Caco-2 (cell line): Measurements from ENCODE around the gene CPEB2. TPM values are rescaled to one million over a fixed set of nuclear protein-coding genes. Genes with fewer than 3 reads are reported as not detected.

ENCODE experiments used
- BruUV-seq: library from RNA; stranded (reverse); fragments of 400-500 nt; replicated peaks from 2 replicates; lab custom pipeline; 2021; lab: Mats Ljungman, UMichigan
- CTCF ChIA-PET: fragments of 300-600 bp; sonication (Branson Sonifier 250); formaldehyde crosslinking; loops from one replicate; lab custom pipeline; 2022; ENCODE audit warnings: antibody characterized with exemption; lab: Charles Lee
- POLR2A ChIA-PET: fragments of 300-600 bp; sonication (Branson Sonifier 250); formaldehyde crosslinking; loops from one replicate; lab custom pipeline; 2022; ENCODE audit warnings: antibody characterized with exemption; lab: Charles Lee
- DNase-seq, 2 experiments: peaks; one replicate each; pipeline versions ENCODE4 v3.0.0 to v3.0.0-alpha.2; 2020 to 2022
- H3K27me3 ChIP-seq: replicated peaks from 2 replicates; pipeline ENCODE4 v1.6.0; 2011; ENCODE audit warnings: low read length; ENCODE audit not compliant: control insufficient read depth, insufficient read depth
- H3K36me3 ChIP-seq: 2 replicates; pipeline ENCODE4 v1.5.1; 2011; ENCODE audit warnings: low read length; ENCODE audit not compliant: control insufficient read depth, insufficient read depth
- H3K4me1 ChIP-seq: fragments of 250-450 bp; sonication (Bioruptor Pico); 2 replicates; pipeline ENCODE4 v1.5.1; 2020; ENCODE audit warnings: mild to moderate bottlenecking
- H3K4me3 ChIP-seq: 2 replicates; pipeline ENCODE4 v1.5.1; 2011; ENCODE audit warnings: low read depth, mild to moderate bottlenecking, control low read depth, low read length
- H3K9me3 ChIP-seq: fragments of 250-450 bp; sonication (Bioruptor Pico); 2 replicates; pipeline ENCODE4 v1.5.1; 2020; ENCODE audit warnings: mild to moderate bottlenecking, moderate library complexity
- H3K27ac Mint-ChIP-seq: one replicate; pipeline ENCODE4 v1.8.0; 2022; ENCODE audit warnings: mixed read lengths; ENCODE audit not compliant: unreplicated experiment
- H3K27me3 Mint-ChIP-seq: one replicate; pipeline ENCODE4 v1.8.0; 2022; ENCODE audit warnings: mixed read lengths; ENCODE audit not compliant: insufficient read depth, unreplicated experiment
- H3K36me3 Mint-ChIP-seq: one replicate; pipeline ENCODE4 v1.8.0; 2022; ENCODE audit warnings: mild to moderate bottlenecking, mixed read lengths; ENCODE audit not compliant: insufficient read depth, unreplicated experiment
- H3K4me1 Mint-ChIP-seq: one replicate; pipeline ENCODE4 v1.8.0; 2022; ENCODE audit warnings: low read depth, mixed read lengths; ENCODE audit not compliant: unreplicated experiment
- H3K4me3 Mint-ChIP-seq: one replicate; pipeline ENCODE4 v1.8.0; 2022; ENCODE audit warnings: mild to moderate bottlenecking, moderate library complexity, mixed read lengths; ENCODE audit not compliant: unreplicated experiment
- H3K9me3 Mint-ChIP-seq: one replicate; pipeline ENCODE4 v1.8.0; 2022; ENCODE audit warnings: mixed read lengths; ENCODE audit not compliant: unreplicated experiment
- intact Hi-C: fragments of 100-400 bp; cut with micrococcal nuclease; formaldehyde crosslinking; loops from one replicate; pipeline ENCODE4 v1.10.0; 2022; ENCODE audit not compliant: unreplicated experiment
- total RNA-seq: library from RNA; stranded (reverse); gene quantifications from 2 replicates; pipeline ENCODE4 v1.2.3, GENCODE V29; 2022
- TF ChIP-seq, protein P1 (sequence below), 2 experiments: fragments of 200-600 bp in 1 of 2; IDR thresholded peaks; 1 replicate in 1 of 2; 2 replicates in 1 of 2; pipeline versions ENCODE4 v1.5.1 to v1.8.0; 2011 to 2022; ENCODE audit warnings: antibody characterized with exemption in 1 of 2, control low read depth in 1 of 2, inconsistent platforms in 1 of 2, low read depth in 1 of 2, low read length in 1 of 2, mild to moderate bottlenecking in 1 of 2, moderate library complexity in 1 of 2; ENCODE audit not compliant: insufficient read depth in 1 of 2, severe bottlenecking in 1 of 2, unreplicated experiment in 1 of 2

The CPEB2 gene
- total RNA-seq, 1 experiment from 2014 or later, result 0.18 TPM

DNA sequence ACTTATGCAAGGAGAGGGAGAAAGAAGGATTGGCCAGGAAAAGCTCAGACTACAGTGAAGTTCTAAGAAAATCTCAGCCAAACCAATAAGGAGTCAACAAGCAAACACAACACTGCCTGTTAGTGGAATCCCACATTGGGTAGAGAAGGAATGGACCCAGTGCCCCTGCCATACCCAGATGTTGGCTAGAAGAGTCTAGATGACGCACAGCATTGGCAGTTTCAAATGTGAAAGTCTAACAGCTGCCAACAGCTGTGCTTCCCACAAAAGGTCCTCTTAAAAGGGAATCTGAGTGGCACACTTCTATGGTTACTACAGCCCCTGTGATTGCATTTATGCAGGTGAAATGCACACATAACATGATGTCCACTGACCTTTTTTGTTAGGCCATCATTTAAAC lies 37.2 kb upstream of the CPEB2 start:
- no peak overlapping the region for H3K4me3 Mint-ChIP-seq
- TF ChIP-seq, protein P1, sequence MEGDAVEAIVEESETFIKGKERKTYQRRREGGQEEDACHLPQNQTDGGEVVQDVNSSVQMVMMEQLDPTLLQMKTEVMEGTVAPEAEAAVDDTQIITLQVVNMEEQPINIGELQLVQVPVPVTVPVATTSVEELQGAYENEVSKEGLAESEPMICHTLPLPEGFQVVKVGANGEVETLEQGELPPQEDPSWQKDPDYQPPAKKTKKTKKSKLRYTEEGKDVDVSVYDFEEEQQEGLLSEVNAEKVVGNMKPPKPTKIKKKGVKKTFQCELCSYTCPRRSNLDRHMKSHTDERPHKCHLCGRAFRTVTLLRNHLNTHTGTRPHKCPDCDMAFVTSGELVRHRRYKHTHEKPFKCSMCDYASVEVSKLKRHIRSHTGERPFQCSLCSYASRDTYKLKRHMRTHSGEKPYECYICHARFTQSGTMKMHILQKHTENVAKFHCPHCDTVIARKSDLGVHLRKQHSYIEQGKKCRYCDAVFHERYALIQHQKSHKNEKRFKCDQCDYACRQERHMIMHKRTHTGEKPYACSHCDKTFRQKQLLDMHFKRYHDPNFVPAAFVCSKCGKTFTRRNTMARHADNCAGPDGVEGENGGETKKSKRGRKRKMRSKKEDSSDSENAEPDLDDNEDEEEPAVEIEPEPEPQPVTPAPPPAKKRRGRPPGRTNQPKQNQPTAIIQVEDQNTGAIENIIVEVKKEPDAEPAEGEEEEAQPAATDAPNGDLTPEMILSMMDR (IDR thresholded peaks at IDR 0.05; ENCODE audit: insufficient read depth in 1 of 2, low read depth in 1 of 2, low read length in 1 of 2, severe bottlenecking in 1 of 2, unreplicated experiment in 1 of 2), result no peak
- no peaks in the 10 kb centered on the region for H3K27me3 Mint-ChIP-seq
- DNase-seq, result no peak
- Histone ChIP-seq H3K36me3 (no peaks in the 10 kb centered on the region), H3K27me3 (no peaks in the 10 kb centered on the region), H3K4me1 (no peaks in the 10 kb centered on the region), H3K4me3 (no peak overlapping the region), H3K9me3 (no peaks in the 10 kb centered on the region)
- no peaks in the 10 kb centered on the region for H3K9me3 Mint-ChIP-seq
- CTCF ChIA-PET, result no interaction called here
- POLR2A ChIA-PET, result no interaction called here
- H3K4me1 Mint-ChIP-seq, result no peaks in the 10 kb centered on the region
- intact Hi-C loops, result no loop called here
- no peak overlapping the region for H3K27ac Mint-ChIP-seq
- no TSS peak for BruUV-seq
- no peaks in the 10 kb centered on the region for H3K36me3 Mint-ChIP-seq

DNA sequence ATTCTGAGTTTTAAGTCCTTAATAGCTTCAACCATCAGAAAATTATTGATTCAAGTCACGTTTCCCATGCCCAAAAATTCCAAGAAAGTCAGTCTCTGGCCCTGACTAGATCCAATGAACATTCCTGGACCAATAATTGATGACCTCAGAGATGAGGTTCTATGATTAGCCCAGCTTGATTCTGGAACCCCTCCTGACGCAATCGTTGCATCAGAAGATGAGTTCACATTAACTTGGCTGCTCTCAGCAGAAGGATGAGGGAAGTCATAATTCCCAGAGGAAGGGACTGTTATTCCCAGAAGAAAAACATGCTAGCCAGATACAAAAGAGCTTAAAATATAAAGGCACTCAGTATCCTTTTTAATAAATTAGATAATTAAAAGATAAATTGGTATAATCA lies 34.3 kb upstream of the CPEB2 start:
- Mint-ChIP-seq H3K27ac (no peak overlapping the region), H3K27me3 (no peaks in the 10 kb centered on the region), H3K36me3 (no peaks in the 10 kb centered on the region), H3K4me1 (no peaks in the 10 kb centered on the region), H3K9me3 (no peaks in the 10 kb centered on the region), H3K4me3 (no peak overlapping the region)
- intact Hi-C loops, result no loop called here
- Histone ChIP-seq H3K9me3 (no peaks in the 10 kb centered on the region), H3K27me3 (no peaks in the 10 kb centered on the region), H3K4me3 (no peak overlapping the region), H3K4me1 (no peaks in the 10 kb centered on the region), H3K36me3 (no peaks in the 10 kb centered on the region)
- BruUV-seq, result no TSS peak
- CTCF ChIA-PET, result no interaction called here
- TF ChIP-seq, protein P1 (IDR thresholded peaks at IDR 0.05; ENCODE audit: insufficient read depth in 1 of 2, low read depth in 1 of 2, low read length in 1 of 2, severe bottlenecking in 1 of 2, unreplicated experiment in 1 of 2), result no peak
- no peak for DNase-seq
- POLR2A ChIA-PET, result no interaction called here

DNA sequence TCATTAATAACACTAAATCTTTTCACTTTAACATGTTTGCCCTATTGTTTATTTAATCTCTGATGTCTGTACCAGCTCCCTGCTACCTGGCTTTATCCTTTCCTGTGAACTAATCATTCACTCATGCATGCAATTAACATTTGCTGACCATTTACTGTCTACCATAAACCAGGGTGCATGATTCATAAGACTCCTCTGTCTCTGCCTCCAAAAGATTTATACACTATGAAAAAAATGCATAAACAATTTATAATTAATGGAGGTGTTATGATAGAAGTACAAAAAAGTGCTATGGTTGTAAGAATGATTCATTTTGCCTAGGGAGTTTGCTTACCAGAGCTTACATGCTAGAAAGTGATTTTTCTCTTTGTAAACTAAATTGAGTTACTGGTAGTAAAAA lies 24.5 kb upstream of the CPEB2 start:
- Histone ChIP-seq H3K4me3 (no peak overlapping the region), H3K9me3 (no peaks in the 10 kb centered on the region), H3K27me3 (no peaks in the 10 kb centered on the region), H3K4me1 (no peaks in the 10 kb centered on the region), H3K36me3 (no peaks in the 10 kb centered on the region)
- Mint-ChIP-seq H3K4me3 (no peak overlapping the region), H3K36me3 (no peaks in the 10 kb centered on the region), H3K27ac (no peak overlapping the region), H3K9me3 (no peaks in the 10 kb centered on the region), H3K27me3 (peaks cover 5% of the 10 kb centered on the region), H3K4me1 (no peaks in the 10 kb centered on the region)
- no TSS peak for BruUV-seq
- CTCF ChIA-PET, result no interaction called here
- intact Hi-C loops, result no loop called here
- no peak for DNase-seq
- POLR2A ChIA-PET, result no interaction called here
- TF ChIP-seq, protein P1 (IDR thresholded peaks at IDR 0.05; ENCODE audit: insufficient read depth in 1 of 2, low read depth in 1 of 2, low read length in 1 of 2, severe bottlenecking in 1 of 2, unreplicated experiment in 1 of 2), result no peak
